EH (cell line): Measurements from ENCODE around the gene GNG7.

Source experiments
- DNase-seq: peaks from one replicate; pipeline ENCODE4 v3.0.0-alpha.2; 2015; ENCODE audit warnings: low read depth

The GNG7 gene

GRCh38 chr19:2702170-2703076 lies at the start of gene GNG7:
GNG7 (minus strand) TSS chr19:2702694; CDS start chr19:2520688, 182,006 bp downstream.
- peak; percentile 73 for DNase-seq

- no peak for DNase-seq
These were observed 48.9 kb upstream of the GNG7 start for GRCh38 chr19:2751438-2751830.

- no peak for DNase-seq
These were observed 48.4 kb upstream of the GNG7 start for GRCh38 chr19:2750808-2751437.

- DNase-seq: no peak
These were observed 44.9 kb upstream of the GNG7 start for GRCh38 chr19:2747349-2747748.

- DNase-seq: no peak
These were observed 41.6 kb upstream of the GNG7 start for GRCh38 chr19:2744113-2744512.

GRCh38 chr19:2743099-2743498 lies 40.6 kb upstream of the GNG7 start:
- no peak for DNase-seq

GRCh38 chr19:2740314-2740656 lies 37.8 kb upstream of the GNG7 start:
- DNase-seq: no peak

GRCh38 chr19:2739602-2740313 lies 37.3 kb upstream of the GNG7 start, which contains the start of gene SLC39A3:
SLC39A3 (minus strand) TSS chr19:2740017; CDS start chr19:2737257, 2,760 bp downstream.
- DNase-seq: peak; percentile 98

GRCh38 chr19:2736550-2737190 lies 34.2 kb upstream of the GNG7 start:
- DNase-seq: no peak

GRCh38 chr19:2735374-2735773 lies 32.9 kb upstream of the GNG7 start:
- no peak for DNase-seq

- DNase-seq: no peak
These were observed 32.2 kb upstream of the GNG7 start for GRCh38 chr19:2734589-2735288.

GRCh38 chr19:2733930-2734588 lies 31.6 kb upstream of the GNG7 start:
- no peak for DNase-seq

GRCh38 chr19:2732883-2733282 lies 30.4 kb upstream of the GNG7 start:
- DNase-seq: no peak

- DNase-seq: no peak
These were observed 29.7 kb upstream of the GNG7 start for GRCh38 chr19:2732157-2732725.

GRCh38 chr19:2731181-2731995 lies 28.9 kb upstream of the GNG7 start:
- no peak for DNase-seq

- DNase-seq: no peak
These were observed 27.7 kb upstream of the GNG7 start for GRCh38 chr19:2729943-2730818.

- DNase-seq: no peak
These were observed 26.4 kb upstream of the GNG7 start for GRCh38 chr19:2728783-2729387.

- DNase-seq: no peak
These were observed 25.1 kb upstream of the GNG7 start for GRCh38 chr19:2727640-2727944.
